ENCODE measurements around the gene LACTB.

Gene LACTB

GRCh38 chr15:63121382-63122001 is at the start of gene LACTB:
Gene LACTB, plus strand, starts transcription at chr15:63121861. Its CDS starts 11 bp downstream, at chr15:63121872.
- peak; percentile 75 for DNase-seq

- DNase-seq: no peak
Observed at GRCh38 chr15:63072023-63072650, 49.5 kb upstream of the LACTB start.

- DNase-seq: no peak
Observed at GRCh38 chr15:63072809-63073277, 48.8 kb upstream of the LACTB start.

GRCh38 chr15:63073497-63074172 is 48.0 kb upstream of the LACTB start:
- DNase-seq: no peak

GRCh38 chr15:63075015-63075983 is 46.4 kb upstream of the LACTB start:
- DNase-seq: no peak

GRCh38 chr15:63075984-63076713 is 45.5 kb upstream of the LACTB start:
- DNase-seq: no peak

- DNase-seq: no peak
Observed at GRCh38 chr15:63076714-63077046, 45.0 kb upstream of the LACTB start.

- no peak for DNase-seq
Observed at GRCh38 chr15:63077952-63078351, 43.7 kb upstream of the LACTB start.

GRCh38 chr15:63079947-63080626 is 41.6 kb upstream of the LACTB start:
- no peak for DNase-seq

- no peak for DNase-seq
Observed at GRCh38 chr15:63080634-63081250, 40.9 kb upstream of the LACTB start.

- no peak for DNase-seq
Observed at GRCh38 chr15:63082366-63082765, 39.3 kb upstream of the LACTB start.

GRCh38 chr15:63083044-63083443 is 38.6 kb upstream of the LACTB start:
- no peak for DNase-seq

GRCh38 chr15:63083541-63083940 is 38.1 kb upstream of the LACTB start:
- DNase-seq: no peak

GRCh38 chr15:63084806-63085205 is 36.9 kb upstream of the LACTB start:
- no peak for DNase-seq

- DNase-seq: no peak
Observed at GRCh38 chr15:63085289-63085688, 36.4 kb upstream of the LACTB start.

GRCh38 chr15:63086271-63086670 is 35.4 kb upstream of the LACTB start:
- DNase-seq: no peak

GRCh38 chr15:63086947-63087346 is 34.7 kb upstream of the LACTB start:
- DNase-seq: no peak

- no peak for DNase-seq
Observed at GRCh38 chr15:63088533-63089245, 33.0 kb upstream of the LACTB start.

GRCh38 chr15:63089260-63090043 is 32.2 kb upstream of the LACTB start:
- no peak for DNase-seq

- no peak for DNase-seq
Observed at GRCh38 chr15:63090472-63090871, 31.2 kb upstream of the LACTB start.

Data from NCI-H774 (cell line).